HL-60 (cell line): ENCODE measurements around the gene B9D1.

Experiments used
- DNase-seq, 2 experiments: peaks; one replicate each; pipeline ENCODE4 v3.0.0-alpha.2; 2010 to 2020; ENCODE audit warnings: low read depth in 1 of 2, low spot score in 1 of 2
- H3K27ac ChIP-seq: fragments of 250-450 bp; sonication (Bioruptor Pico); replicated peaks from 2 replicates; pipeline ENCODE4 v1.5.1; 2020; ENCODE audit warnings: mild to moderate bottlenecking, moderate library complexity
- H3K27me3 ChIP-seq: fragments of 250-450 bp; sonication (Bioruptor Pico); 2 replicates; pipeline ENCODE4 v1.5.1; 2021; ENCODE audit warnings: mild to moderate bottlenecking, moderate library complexity; ENCODE audit not compliant: insufficient read depth, poor library complexity, severe bottlenecking
- H3K4me3 ChIP-seq: replicated peaks from 2 replicates; pipeline ENCODE4 v1.5.1; 2011; ENCODE audit warnings: mild to moderate bottlenecking, control low read depth, low read length; ENCODE audit not compliant: insufficient read depth
- GABPA ChIP-seq: IDR thresholded peaks from 2 replicates; pipeline ENCODE4 v1.6.1; 2012; ENCODE audit warnings: low read depth
- POLR2AphosphoS5 ChIP-seq: IDR thresholded peaks from 2 replicates; pipeline ENCODE4 v1.6.1; 2012; ENCODE audit warnings: low read depth
- REST ChIP-seq: IDR thresholded peaks from 2 replicates; pipeline ENCODE4 v1.6.1; 2012; ENCODE audit warnings: low read depth; ENCODE audit not compliant: insufficient replicate concordance
- SPI1 ChIP-seq: IDR thresholded peaks from 2 replicates; pipeline ENCODE4 v1.6.1; 2012; ENCODE audit warnings: low read depth, mild to moderate bottlenecking, borderline replicate concordance
- TF ChIP-seq, protein P1 (sequence below): IDR thresholded peaks from one replicate; pipeline ENCODE4 v1.5.1; 2011; ENCODE audit warnings: low read length, control low read depth, inconsistent platforms; ENCODE audit not compliant: insufficient read depth

B9D1 gene

DNA sequence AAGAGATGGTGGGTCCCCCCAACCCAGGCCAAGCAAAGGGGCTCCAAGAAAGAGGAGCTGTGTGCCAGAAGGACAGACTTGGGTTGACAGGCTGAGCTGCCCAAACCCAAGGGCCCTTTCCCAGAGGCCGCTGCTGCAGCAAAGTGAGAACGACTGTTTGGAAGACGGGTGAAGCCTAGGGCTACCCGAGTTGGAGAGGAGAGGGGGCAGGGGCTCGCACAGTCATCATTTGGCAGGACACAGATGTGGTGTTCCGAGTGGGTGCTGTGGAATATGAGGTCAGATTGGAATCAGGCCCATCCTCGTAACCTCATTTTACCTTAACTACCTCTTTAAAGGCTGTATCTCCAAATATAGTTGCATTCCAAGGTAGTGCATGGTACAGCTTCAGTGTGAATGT is 29.8 kb upstream of the B9D1 start:
- Histone ChIP-seq H3K4me3 (no peak overlapping the region), H3K27ac (no peak overlapping the region), H3K27me3 (no peaks in the 10 kb centered on the region)
- TF ChIP-seq REST, result no peak
- TF ChIP-seq GABPA, result no peak
- TF ChIP-seq POLR2AphosphoS5, result no peak
- no peak for TF ChIP-seq SPI1
- TF ChIP-seq, protein P1, sequence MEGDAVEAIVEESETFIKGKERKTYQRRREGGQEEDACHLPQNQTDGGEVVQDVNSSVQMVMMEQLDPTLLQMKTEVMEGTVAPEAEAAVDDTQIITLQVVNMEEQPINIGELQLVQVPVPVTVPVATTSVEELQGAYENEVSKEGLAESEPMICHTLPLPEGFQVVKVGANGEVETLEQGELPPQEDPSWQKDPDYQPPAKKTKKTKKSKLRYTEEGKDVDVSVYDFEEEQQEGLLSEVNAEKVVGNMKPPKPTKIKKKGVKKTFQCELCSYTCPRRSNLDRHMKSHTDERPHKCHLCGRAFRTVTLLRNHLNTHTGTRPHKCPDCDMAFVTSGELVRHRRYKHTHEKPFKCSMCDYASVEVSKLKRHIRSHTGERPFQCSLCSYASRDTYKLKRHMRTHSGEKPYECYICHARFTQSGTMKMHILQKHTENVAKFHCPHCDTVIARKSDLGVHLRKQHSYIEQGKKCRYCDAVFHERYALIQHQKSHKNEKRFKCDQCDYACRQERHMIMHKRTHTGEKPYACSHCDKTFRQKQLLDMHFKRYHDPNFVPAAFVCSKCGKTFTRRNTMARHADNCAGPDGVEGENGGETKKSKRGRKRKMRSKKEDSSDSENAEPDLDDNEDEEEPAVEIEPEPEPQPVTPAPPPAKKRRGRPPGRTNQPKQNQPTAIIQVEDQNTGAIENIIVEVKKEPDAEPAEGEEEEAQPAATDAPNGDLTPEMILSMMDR, result no peak
- DNase-seq, result no peak

DNA sequence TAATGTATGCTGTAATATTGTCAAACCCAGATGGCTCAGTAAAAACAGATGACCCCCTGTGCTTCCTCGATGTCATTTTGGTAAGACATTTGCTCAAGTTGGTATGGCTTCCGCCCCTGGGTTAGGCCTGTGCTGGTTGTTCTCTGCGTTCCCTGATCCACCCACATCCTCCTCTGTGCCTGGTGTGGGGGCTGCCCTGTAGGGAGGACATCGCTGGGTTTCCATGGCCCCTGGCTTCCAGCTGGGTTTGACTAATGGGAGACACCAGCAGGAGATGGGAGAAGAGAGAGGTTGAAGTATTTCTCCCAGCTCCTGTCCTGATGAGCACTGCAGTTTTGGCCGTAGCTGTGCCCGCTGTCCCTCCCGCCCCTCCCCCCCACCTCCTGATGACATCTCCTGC is 28.9 kb upstream of the B9D1 start:
- Histone ChIP-seq H3K27me3 (no peaks in the 10 kb centered on the region), H3K27ac (no peak overlapping the region), H3K4me3 (no peak overlapping the region)
- TF ChIP-seq SPI1 (no peak), GABPA (no peak), REST (no peak), POLR2AphosphoS5 (no peak)
- TF ChIP-seq, protein P1, result no peak
- DNase-seq, result no peak

DNA sequence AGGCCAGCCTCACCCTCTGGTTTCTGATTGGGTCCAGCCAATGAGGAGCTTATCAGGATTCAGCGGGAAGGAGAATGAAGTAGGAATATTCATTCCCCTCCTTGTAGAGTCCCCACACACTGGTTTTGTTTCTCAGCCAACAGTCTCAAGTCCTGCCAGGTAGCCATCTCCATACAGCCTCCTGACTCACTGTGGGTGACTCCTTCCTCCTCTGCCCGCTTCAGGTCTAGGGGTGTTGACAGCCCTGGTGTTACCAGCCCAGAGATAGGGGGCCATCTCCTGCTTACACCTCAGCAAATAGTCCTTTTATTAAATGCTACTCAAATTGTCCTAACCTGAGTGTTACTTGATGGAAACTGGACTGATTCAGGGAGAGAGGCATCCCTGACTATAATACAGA is 28.4 kb upstream of the B9D1 start:
- H3K27ac ChIP-seq, result no peak overlapping the region
- H3K4me3 ChIP-seq, result no peak overlapping the region
- no peak for DNase-seq
- H3K27me3 ChIP-seq, result no peaks in the 10 kb centered on the region
- TF ChIP-seq REST, result no peak
